Activated CD4-positive, alpha-beta T cell treated with anti-CD3 and anti-CD28 coated beads, Interleukin-2, amount 50 U/mL, for 4 hours (primary cell): ENCODE data around the gene LTBP4.
A peak's percentile ranks its signal among the peaks of the same experiment; 100 is the strongest.
"Not testable (repeated sequence)": the region's sequence is repeated elsewhere in the genome, so short reads cannot be mapped to it uniquely, and the experiment has no call there.

Experiments
- DNase-seq, 2 experiments: peaks; one replicate each; pipeline ENCODE4 v3.0.0-alpha.2; 2020

LTBP4 gene

DNA sequence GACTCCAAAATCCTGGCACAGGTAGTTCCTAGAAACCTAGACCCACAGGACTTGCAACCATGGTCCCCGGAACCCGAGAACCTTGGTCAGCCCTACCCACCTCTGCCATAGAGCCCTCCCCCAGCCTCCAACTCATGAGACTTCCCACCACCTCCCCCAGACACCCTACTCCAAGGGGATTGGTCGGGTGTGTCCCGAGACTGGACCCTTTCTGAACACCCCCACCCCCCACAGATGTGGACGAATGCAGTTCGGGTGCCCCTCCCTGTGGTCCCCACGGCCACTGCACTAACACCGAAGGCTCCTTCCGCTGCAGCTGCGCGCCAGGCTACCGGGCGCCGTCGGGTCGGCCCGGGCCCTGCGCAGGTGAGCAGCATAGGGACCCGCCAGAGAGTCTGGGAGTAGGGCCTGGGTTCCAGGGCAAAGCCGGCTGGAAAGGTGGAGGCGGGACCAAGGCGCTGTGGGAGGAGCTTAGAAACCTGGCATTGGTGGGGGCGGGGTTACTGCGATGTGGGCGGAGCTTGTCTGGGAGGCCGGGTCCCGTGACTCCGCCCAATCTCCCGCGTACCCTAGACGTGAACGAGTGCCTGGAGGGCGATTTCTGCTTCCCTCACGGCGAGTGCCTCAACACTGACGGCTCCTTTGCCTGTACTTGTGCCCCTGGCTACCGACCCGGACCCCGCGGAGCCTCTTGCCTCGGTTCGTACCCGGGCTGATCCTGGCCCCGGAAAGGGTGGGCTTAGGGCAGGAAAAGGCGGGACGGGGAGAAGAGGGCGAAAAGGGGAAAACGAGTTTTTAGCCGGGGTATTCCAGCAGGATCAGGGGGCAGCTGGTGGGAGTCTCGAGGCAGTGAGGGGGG is 11.9 kb downstream of the LTBP4 start:
- DNase-seq = peak; percentile 81 to 82

DNA sequence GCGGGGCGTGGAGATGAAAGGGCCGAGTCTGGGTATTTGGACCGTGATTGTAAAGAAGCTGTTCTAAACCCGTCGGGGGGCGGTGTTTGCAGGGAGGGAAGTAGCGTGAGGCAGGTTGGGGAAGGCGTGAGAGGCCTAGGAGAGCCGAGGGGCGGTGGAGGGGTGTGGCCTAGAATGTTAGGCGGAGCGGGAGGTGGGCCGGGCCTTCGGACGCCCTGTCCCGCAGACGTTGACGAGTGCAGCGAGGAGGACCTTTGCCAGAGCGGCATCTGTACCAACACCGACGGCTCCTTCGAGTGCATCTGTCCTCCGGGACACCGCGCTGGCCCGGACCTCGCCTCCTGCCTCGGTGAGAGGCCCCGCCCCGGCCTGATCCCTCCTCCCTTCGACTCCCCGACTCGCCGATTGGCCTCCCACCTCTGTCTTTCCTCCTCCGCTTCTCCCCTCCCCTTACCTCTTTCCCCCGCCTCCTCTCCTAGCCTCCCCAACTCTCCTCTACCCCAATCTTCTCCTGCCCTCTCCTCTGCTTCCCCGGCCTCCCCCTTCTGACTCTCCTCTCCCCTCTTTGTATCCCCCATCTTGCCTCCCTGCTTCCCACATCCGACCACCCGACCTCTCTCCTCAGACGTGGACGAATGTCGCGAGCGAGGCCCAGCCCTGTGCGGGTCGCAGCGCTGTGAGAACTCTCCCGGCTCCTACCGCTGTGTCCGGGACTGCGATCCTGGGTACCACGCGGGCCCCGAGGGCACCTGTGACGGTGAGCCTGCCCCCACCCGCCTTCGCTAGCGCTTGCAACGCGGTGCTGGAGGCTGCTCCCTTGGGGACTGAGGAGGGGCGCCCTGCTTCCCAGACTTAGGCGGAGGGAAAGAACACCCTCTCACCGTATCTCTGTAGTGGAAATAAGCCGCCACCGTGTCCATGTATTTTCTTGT is 12.8 kb downstream of the LTBP4 start:
- peak; percentile 90 for DNase-seq

DNA sequence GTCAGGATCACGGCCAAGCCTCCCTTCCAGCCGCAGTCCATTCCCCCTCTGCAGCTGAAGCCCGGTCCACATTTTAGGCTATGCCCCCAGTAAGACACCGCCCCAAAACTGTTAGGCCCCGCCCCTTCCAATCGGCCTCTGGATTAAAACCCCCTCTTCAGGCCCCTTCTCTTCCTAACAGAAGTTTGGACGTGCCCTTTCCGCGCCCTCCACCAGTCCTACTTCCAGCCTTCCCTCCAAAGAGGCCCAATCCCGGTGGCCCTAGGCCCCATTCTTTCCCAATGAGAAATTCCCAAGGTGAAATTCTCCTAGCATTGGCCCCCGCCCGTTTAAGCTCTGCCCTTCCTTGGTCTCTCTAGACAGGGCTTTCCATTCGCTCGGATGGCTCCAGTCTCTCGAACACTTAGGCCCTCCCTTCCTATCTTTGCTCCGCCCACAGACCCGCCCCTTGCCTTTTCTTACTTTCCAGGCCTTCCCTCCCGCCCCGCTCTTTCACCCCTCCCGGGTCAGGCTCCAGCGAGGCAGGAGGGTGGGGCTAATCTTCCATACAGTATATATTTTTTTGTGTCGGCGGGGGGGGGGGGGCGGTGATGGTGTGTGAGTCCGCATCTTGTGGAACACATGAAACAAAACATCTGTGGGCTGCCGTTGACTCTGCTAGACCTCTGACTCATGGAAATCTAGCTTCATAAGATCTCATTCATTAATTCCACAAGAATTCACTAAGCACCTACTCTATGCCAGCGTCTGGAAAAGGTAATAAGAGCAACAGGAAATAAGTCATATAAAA is 13.6 kb downstream of the LTBP4 start:
- DNase-seq = peak; percentile 98 to 99

DNA sequence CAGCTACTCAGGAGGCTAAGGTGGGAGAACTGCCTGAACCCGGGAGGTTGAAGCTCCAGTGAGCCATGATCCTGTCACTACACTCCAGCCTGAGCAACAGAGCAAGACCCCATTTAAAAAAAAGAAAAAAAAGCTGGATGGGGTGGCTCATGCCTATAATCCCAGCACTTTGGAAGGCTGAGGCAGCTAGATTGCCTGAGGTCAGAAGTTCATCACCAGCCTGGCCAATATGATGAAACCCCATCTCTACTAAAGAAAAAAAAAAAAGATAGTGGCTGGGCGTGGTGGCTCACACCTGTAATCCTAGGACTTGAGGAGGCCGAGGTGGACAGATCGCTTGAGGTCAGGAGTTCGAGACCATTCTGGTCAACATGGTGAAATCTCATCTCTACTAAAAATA is 15.0 kb downstream of the LTBP4 start:
- no peak for DNase-seq

DNA sequence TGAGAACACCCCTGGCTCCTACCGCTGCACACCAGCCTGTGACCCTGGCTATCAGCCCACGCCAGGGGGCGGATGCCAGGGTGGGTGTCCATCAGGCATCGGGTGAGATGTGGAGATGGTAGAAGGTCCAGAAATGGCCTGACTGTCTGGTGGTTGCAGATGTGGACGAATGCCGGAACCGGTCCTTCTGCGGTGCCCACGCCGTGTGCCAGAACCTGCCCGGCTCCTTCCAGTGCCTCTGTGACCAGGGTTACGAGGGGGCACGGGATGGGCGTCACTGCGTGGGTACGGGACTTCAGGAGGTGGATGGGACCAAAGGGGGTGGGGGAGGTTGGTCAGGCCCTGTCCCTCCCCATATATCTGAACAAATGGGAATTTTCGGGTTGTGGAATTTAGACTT is 15.8 kb downstream of the LTBP4 start:
- no peak for DNase-seq

DNA sequence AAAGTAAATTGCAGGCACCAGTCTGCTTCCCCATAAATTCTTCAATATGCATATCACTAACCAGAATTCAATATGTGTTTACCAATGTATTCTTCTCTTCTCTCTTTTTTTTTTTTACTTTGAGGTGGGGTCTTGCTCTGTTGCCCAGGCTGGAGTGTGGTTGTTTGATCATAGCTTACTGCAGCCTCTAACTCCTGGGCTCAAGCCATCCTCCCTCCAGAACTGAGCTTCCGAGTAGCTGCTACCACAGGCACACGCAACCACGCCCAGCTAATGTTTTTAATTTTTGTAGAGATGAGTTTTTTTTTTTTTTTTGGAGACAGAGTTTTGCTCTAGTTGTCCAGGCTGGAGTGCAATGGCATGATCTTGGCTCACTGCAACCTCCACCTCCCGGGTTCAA is 16.8 kb downstream of the LTBP4 start:
- no peak for DNase-seq

DNA sequence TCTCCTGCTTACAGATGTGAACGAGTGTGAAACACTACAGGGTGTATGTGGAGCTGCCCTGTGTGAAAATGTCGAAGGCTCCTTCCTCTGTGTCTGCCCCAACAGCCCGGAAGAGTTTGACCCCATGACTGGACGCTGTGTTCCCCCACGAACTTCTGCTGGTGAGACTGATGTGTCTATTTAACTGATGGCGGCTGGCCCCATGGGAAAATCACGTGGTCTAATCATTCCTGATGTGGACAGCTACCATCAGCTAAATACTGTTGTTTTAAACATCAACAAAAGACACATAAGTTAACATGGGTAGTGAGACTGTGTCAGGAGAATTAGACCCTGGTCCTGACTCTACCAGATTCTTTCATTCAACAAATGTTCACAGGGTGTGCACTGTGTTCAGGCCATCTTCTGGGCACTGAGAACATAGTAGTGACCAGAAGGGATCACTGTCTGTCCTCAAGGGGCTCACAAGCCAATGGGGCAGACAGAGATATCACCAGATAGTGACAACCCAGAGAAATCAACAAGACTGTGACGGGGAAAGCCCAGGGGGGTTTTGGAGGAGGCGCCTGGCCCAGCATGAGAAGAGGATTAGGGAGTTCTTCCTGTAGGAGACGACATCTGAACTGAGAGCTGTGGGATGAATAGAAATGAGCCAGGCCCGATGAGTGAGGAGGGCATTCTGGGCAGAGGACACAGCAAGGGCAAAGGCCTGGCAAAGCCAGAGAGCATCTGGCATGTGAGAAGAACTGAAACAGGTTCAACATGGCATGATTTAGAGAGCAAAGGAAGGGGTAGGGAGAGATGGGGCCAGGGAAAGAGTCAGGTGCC is 18.4 kb downstream of the LTBP4 start:
- no peak for DNase-seq

DNA sequence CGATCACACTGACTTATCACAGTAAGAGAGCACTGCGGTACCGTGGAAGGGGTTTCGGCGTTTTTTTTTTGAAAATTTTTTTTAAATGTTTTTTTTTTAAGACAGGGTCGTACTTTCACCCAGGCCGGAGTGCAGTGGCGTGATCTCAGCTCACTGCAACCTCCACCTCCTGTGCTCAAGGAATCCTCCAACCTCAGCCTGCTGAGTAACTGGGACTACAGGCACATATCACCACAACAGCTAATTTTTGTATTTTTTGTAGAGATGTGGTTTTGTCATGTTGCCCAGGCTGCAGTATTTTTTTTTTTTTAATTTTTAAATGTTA is 19.0 kb downstream of the LTBP4 start:
- no peak for DNase-seq

DNA sequence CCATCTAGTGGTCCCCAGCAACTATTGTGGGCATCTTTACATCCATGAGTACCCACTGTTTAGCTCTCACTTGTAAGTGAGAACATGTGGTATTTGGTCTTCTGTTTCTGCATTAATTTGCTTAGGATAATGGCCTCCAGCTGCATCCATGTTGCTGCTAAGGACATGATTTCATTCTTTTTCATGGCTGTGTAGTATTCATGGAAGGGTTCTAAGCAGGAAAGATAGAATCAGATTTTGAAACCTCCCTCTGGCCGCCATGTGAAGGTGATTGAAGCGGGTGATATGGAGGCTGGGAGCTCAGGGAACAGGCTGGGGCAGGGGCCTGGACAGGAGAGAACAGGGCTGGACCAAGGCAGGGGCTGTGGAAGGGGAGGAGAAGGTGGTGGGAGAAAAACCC is 20.1 kb downstream of the LTBP4 start:
- no peak for DNase-seq

DNA sequence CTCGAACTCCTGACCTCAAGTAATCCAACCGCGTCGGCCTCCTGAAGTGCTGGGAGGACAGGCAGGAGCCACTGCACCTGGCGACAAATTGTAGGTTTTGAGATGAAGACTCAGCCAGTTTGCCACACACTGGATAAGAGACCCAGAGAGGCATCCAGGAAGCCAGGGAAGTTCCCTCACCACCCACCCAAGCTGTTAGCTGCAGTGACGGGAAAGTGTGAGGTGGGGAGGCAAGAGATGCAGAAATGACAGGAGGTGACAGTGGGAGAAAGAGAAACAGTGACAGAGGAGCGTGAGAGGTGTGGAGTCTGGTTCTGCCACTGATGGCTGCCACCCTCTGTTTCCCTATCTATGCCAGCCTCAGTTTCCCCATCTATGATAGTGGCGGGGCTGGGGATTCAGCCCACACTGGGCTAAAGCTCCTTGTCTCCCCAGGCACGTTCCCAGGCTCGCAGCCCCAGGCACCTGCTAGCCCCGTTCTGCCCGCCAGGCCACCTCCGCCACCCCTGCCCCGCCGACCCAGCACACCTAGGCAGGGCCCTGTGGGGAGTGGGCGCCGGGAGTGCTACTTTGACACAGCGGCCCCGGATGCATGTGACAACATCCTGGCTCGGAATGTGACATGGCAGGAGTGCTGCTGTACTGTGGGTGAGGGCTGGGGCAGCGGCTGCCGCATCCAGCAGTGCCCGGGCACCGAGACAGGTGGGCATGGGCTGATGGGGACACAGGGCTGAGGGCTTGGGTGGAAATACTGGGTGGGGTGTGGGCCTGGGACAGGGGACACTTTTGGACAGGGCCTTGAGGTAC is 21.0 kb downstream of the LTBP4 start:
- no peak for DNase-seq

DNA sequence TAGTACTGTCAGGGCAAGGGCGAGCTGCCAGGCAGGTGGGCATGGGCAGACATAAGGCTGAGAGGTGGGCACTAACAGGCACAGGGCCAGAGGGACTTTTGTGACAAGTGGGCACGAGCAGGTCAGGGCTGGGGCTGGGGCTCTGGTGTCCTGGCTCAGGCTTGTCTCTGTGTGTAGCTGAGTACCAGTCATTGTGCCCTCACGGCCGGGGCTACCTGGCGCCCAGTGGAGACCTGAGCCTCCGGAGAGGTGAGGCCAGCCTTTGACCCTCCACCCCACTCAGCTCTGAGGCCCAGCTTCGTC is 21.6 kb downstream of the LTBP4 start:
- DNase-seq = no peak

DNA sequence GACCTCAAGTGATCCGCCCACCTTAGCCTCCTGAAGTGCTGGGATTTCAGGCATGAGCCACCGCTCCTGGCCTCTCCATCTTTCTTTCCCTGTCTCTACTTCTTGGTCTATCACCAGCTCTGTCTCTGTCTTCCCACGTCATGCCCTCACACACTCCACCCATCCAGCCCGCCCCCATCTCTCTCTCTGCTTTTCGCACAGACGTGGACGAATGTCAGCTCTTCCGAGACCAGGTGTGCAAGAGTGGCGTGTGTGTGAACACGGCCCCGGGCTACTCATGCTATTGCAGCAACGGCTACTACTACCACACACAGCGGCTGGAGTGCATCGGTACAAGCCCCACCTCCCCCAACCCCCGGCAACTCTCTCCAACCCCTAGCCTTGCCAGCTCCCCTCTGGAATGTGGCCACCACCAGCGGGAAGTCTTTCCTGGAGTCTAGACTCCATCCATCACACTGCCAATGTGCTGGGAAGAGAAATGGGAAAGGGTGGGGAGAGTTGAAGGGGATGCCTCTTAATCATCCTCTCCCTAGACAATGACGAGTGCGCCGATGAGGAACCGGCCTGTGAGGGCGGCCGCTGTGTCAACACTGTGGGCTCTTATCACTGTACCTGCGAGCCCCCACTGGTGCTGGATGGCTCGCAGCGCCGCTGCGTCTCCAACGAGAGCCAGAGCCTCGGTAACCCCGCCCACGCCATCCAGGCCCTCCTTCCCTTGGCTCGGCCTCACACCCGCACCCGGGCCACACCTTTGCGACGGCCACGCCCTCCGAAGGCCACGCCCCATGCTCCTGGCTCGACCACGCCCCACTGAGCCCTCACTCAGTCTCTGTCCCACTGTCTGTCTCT is 22.5 kb downstream of the LTBP4 start:
- no peak for DNase-seq

DNA sequence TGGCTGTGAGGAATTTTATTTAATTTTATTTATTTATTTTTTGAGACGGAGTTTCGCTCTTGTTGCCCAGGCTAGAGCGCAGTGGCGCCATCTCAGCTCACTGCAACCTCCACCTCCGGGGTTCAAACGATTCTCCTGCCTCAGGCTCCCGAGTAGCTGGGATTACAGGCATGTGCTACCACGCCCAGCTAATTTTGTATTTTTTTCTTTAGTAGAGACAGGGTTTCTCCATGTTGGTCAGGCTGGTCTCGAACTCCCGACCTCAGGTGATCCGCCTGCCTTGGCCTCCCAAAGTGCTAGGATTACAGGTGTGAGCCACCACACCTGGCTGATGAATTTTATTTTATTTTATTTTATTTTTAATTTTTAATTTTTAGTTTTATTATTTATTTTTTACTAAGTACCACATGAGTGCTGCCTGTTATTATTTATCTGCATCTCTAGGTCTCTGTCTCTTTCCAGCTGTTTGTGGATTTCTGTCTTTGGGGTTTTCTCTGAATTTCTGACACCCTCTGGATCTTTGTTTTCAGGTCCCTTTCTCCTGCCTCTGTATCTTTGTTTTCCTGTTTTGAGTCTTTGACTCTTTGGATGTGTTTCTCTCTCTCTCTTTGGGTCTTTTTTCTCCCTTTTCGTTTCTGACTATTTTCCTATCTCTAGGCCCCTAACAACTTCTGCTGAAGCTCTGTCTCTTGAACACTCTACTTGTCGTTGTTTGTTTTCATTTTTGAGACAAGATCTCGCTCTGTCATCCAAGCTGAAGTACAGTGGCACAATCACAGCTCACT is 23.4 kb downstream of the LTBP4 start:
- DNase-seq = not testable (repeated sequence)

DNA sequence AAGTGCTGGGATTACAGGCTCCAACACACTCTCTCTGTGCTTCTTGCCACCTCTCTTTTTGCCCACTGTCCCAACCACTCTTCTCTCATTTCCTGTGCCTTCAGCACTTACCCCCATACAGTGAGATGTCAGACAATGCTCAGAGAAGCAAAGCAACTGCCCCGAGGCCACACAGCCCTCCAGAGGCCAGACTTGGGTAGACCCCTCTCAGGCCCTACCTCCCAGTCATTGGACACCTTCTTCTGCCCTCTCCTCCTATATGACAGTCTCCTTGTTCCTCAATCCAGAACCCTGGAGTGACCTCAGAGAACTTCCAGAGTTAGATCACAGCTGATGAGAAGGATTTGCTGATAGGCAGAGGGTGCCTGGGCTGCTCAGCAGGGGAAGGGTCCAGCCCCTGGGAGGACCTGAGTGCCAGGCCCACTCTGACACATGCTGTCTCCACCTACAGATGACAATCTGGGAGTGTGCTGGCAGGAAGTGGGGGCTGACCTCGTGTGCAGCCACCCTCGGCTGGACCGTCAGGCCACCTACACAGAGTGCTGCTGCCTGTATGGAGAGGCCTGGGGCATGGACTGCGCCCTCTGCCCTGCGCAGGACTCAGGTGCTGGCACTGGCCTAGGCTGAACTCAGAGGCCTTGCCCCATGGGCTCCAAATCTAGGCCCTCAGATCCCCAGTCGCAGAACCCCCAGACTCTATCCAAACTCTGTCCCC is 24.4 kb downstream of the LTBP4 start:
- no peak for DNase-seq

DNA sequence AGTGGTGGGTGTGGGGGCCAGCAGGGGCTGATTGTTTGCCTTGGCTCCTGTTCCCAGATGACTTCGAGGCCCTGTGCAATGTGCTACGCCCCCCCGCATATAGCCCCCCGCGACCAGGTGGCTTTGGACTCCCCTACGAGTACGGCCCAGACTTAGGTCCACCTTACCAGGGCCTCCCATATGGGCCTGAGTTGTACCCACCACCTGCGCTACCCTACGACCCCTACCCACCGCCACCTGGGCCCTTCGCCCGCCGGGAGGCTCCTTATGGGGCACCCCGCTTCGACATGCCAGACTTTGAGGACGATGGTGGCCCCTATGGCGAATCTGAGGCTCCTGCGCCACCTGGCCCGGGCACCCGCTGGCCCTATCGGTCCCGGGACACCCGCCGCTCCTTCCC is 25.7 kb downstream of the LTBP4 start:
- DNase-seq = no peak

DNA sequence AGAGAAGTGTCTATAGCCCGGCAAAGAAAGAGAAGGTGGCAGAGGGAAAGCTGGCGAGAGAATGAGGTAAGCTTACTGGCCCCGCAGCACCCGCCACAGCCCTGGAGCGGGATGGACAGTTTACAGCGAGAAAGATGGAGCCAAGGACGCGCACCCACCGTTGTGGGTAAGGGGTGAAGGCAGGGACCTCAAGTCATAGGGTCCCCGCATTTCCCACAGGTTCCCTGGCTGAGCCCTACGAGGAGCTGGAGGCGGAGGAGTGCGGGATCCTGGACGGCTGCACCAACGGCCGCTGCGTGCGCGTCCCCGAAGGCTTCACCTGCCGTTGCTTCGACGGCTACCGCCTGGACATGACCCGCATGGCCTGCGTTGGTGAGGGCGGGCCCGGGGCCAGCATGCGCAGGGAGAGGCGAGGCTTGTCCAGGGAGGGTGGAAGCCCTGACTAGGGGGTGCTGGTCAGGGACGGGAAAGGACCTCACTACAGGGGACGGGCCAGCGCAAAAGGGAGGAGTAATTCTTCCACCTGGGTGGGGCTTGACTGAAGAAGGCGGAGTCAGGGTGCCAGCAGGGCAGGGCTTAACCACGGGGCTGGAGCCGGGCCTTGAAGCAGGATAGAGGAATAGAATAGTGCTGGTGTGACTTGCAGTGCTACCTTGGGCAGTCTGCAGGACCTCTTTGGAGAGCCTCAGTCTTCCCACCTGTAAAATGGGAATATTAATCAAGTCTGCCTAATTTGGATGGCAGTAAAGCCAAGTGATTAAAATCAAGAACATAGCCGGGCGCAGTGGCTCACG is 26.5 kb downstream of the LTBP4 start:
- DNase-seq = no peak

DNA sequence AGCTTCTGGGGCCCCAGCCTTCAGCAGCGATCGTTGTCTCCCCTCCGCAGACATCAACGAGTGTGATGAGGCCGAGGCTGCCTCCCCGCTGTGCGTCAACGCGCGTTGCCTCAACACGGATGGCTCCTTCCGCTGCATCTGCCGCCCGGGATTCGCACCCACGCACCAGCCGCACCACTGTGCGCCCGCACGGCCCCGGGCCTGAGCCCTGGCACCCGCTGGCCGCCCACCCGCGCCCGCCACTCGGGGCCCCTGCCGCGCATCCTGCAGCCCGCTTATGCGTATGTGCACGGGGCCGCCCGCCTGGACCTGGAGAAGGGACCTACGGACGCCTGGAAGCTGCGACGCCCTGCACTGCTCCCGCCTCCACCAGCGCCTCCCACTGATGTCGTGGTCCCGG is 28.2 kb downstream of the LTBP4 start:
- DNase-seq = no peak

DNA sequence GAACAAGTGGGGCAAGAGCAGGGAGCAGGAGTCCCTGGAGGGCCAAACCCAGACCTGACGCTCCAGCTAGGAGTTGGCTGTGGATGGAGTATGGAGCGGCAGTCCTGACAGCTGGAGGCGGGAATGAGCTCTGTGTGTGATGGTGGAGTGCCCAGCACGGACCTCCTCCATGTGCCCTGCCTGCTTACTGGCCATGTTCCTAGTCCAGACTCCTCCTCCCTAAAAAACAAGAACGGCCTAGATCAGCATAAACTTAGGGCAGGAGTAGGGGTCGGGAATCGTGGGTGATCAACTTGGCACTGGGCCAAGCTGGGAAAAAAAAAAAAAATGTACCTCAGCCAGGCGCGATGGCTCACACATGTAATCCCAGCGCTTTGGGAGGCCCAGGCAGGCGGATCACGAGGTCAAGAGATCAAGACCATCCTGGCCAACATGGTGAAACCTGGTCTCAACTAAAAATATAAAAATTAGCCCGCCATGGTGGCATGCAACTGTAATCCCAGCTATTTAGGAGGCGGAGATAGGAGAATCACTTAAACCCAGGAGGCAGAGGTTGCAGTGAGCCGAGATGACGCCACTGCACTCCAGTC is 29.5 kb downstream of the LTBP4 start:
- no peak for DNase-seq
